Thyroid gland (tissue), 4 donors: ENCODE measurements around the gene COQ10A. TPM values are rescaled to one million over a fixed set of nuclear protein-coding genes. Genes with fewer than 3 reads are reported as not detected.

Source experiments
- DNase-seq, 2 donors: peaks; one replicate each; pipeline ENCODE4 v3.0.0-alpha.2; 2019
- H3K27ac ChIP-seq, 3 donors: fragments of 200-600 bp; sonication (generic); 1 replicate in 2 of 3; 2 replicates in 1 of 3; pipeline ENCODE4 v1.5.1; 2016 to 2019; ENCODE audit warnings: mild to moderate bottlenecking in 1 of 3, moderate library complexity in 1 of 3
- H3K27me3 ChIP-seq: fragments of 200-600 bp; sonication (generic); one replicate; pipeline ENCODE4 v1.5.1; 2019
- H3K36me3 ChIP-seq, 2 donors: fragments of 200-600 bp; sonication (generic); one replicate each; pipeline ENCODE4 v1.5.1; 2016 to 2019
- H3K4me1 ChIP-seq, 2 donors: fragments of 200-600 bp; sonication (generic); one replicate each; pipeline ENCODE4 v1.5.1; 2017 to 2019
- H3K4me3 ChIP-seq, 3 donors: fragments of 200-600 bp; sonication (generic); replicated peaks in 1 of 3; 1 replicate in 2 of 3; 2 replicates in 1 of 3; pipeline ENCODE4 v1.5.1; 2016; ENCODE audit warnings: mild to moderate bottlenecking in 1 of 3
- H3K9me3 ChIP-seq: fragments of 200-600 bp; sonication (generic); one replicate; pipeline ENCODE4 v1.5.1; 2017
- POLR2A ChIP-seq, 2 donors: fragments of 450-650 bp; IDR thresholded peaks; one replicate each; pipeline ENCODE4 v1.6.1; 2017; ENCODE audit warnings: antibody characterized with exemption in 2 of 2, mild to moderate bottlenecking in 2 of 2, moderate library complexity in 1 of 2
- WGBS, 2 donors: methylation state at CpG; one replicate each; pipeline ENCODE4 v1.1.5; 2017; 5-methylcytosine and 5-hydroxymethylcytosine counted together
- intact Hi-C: fragments of 100-400 bp; cut with DNase I; formaldehyde crosslinking; loops from one replicate; pipeline ENCODE4 v1.15.1; 2023
- total RNA-seq, 4 donors: library from RNA; depleted of rRNA; stranded (reverse); fragments of >200 nt; gene quantifications; one replicate each; pipeline ENCODE4 v1.2.3, GENCODE V29; 2016
- TF ChIP-seq, protein P1 (sequence below), 6 experiments: fragments of 200-600 bp in 3 of 6; fragments of 450-650 bp in 3 of 6; sonication (generic) in 3 of 6; IDR thresholded peaks; one replicate each; pipeline ENCODE4 v1.5.1; 2016 to 2019; ENCODE audit warnings: antibody characterized with exemption in 6 of 6, mild to moderate bottlenecking in 2 of 6, inconsistent platforms in 1 of 6, moderate library complexity in 1 of 6

The COQ10A gene
- total RNA-seq, 4 donors from 2014 or later: 11.3 to 28.7 (median 19.7) TPM

DNA sequence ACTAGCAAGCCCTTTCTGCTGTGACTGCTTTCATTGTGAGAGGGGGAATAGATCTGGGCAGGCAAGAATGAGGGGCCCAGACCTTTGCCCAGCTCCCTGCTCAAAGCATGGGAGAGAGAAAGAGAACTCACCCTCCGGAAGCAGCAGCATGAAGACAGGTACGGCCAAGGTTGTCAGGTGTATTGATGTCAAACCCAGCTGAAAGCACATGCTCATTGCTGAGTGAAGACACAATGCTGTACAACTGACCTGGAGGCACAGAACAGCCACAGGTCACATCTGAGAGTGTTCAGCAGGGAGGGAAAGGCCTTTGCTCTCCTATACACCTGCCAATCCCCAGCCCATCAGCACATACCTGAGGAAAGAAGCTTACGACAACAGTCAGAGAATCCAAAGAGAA is 14.1 kb upstream of the COQ10A start:
- H3K9me3 ChIP-seq: no peaks in the 10 kb centered on the region
- H3K27ac ChIP-seq: no peak overlapping the region
- peaks cover 76% of the 10 kb centered on the region in 2 donors for H3K36me3 ChIP-seq
- peaks cover 7 to 14% of the 10 kb centered on the region in 2 donors for H3K4me1 ChIP-seq
- no peak for TF ChIP-seq POLR2A (IDR thresholded peaks at IDR 0.05)
- 88 to 95% methylated on average over 3 of the region's 3 CpGs for WGBS, 2 donors
- intact Hi-C loops: no loop called here
- no peak overlapping the region for H3K4me3 ChIP-seq
- no peaks in the 10 kb centered on the region for H3K27me3 ChIP-seq
- no peak for DNase-seq

DNA sequence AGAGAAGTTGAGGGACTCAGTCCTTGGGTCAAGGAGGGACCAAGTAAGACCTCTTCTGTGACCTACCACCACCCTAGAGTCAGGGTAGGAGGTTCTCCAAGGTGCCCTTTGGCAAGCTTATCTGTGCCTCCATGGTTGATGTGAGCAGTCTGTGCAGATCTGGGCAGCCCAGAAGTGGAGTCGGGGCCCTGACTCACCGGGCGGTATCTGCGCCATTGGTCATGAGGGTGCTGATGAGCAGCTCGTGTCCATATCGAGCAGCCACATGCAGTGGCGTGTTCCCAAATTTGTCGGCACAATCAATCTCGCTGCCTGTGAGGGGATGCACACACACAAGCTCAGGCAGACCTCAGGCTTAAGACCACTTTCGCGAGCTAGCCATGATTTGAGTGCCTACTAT is 13.7 kb upstream of the COQ10A start:
- no peak overlapping the region for H3K4me3 ChIP-seq
- no peak for DNase-seq
- WGBS, 2 donors: 92 to 99% methylated on average over 10 to 11 of the region's 11 CpGs
- peaks cover 7 to 14% of the 10 kb centered on the region in 2 donors for H3K4me1 ChIP-seq
- no peaks in the 10 kb centered on the region for H3K9me3 ChIP-seq
- no peak overlapping the region for H3K27ac ChIP-seq
- TF ChIP-seq POLR2A (IDR thresholded peaks at IDR 0.05): no peak
- TF ChIP-seq, protein P1, sequence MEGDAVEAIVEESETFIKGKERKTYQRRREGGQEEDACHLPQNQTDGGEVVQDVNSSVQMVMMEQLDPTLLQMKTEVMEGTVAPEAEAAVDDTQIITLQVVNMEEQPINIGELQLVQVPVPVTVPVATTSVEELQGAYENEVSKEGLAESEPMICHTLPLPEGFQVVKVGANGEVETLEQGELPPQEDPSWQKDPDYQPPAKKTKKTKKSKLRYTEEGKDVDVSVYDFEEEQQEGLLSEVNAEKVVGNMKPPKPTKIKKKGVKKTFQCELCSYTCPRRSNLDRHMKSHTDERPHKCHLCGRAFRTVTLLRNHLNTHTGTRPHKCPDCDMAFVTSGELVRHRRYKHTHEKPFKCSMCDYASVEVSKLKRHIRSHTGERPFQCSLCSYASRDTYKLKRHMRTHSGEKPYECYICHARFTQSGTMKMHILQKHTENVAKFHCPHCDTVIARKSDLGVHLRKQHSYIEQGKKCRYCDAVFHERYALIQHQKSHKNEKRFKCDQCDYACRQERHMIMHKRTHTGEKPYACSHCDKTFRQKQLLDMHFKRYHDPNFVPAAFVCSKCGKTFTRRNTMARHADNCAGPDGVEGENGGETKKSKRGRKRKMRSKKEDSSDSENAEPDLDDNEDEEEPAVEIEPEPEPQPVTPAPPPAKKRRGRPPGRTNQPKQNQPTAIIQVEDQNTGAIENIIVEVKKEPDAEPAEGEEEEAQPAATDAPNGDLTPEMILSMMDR (IDR thresholded peaks at IDR 0.05): no peak
- H3K36me3 ChIP-seq: peaks cover 71% of the 10 kb centered on the region in 2 donors
- H3K27me3 ChIP-seq: no peaks in the 10 kb centered on the region
- intact Hi-C loops: no loop called here

DNA sequence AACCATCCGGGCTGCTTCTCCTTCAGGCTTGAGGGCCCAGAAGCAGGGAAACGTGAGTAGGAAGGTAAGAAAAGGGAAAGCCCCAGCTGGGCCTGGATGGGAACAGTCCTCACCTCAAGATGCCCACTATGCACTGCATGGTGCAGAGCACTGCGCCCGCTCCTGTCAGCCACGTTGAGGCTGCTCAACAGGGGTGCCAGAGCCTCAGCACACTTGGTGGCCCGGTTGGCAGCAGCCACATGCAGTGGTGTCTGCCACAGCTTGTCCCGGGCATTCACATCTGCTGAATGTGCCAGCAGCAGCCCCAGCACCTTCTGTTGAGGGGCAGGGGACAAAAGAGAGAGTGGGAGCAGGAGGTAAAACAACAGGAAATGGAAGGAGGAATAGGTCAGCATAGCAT is 11.1 kb upstream of the COQ10A start:
- Histone ChIP-seq H3K27ac (no peak overlapping the region), H3K36me3 (peaks cover 47 to 48% of the 10 kb centered on the region in 2 donors), H3K27me3 (no peaks in the 10 kb centered on the region), H3K4me1 (peaks cover 10 to 20% of the 10 kb centered on the region in 2 donors), H3K4me3 (no peak overlapping the region), H3K9me3 (no peaks in the 10 kb centered on the region)
- no peak for DNase-seq
- intact Hi-C loops: no loop called here
- 72 to 79% methylated on average over 7 of the region's 7 CpGs for WGBS, 2 donors
- TF ChIP-seq POLR2A (IDR thresholded peaks at IDR 0.05): no peak
- TF ChIP-seq, protein P1 (IDR thresholded peaks at IDR 0.05): no peak

DNA sequence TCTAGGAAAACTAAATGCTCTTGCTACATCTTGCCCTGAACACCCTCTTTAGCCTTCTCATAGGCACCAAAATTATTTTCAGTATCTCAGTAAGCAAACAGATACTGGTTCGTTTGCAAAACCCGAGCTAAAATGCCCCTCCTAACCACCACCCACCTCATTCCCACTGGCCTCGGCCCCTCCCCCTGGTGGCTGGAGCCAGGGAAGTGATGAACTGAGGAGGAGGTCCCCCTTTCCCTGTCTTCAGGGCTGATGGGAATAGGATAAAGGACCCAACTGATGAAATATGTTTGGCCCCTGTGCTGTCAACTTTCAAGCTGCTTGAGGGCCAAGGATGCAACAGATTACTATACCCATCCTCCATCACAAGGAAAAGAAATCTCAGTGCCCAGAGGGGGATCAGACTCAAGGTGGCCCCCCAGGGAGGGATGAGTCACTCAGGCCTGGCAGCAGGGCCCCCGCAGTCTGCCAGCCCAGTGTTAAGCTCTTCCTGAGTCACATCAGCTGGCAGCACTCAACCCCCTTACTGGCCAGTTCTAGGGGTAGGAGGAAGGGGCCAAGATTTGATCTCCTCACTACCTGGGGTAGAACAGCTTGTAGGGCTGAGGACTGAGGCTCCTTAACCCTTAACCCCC is 10.3 kb upstream of the COQ10A start:
- H3K36me3 ChIP-seq: peaks cover 42 to 43% of the 10 kb centered on the region in 2 donors

DNA sequence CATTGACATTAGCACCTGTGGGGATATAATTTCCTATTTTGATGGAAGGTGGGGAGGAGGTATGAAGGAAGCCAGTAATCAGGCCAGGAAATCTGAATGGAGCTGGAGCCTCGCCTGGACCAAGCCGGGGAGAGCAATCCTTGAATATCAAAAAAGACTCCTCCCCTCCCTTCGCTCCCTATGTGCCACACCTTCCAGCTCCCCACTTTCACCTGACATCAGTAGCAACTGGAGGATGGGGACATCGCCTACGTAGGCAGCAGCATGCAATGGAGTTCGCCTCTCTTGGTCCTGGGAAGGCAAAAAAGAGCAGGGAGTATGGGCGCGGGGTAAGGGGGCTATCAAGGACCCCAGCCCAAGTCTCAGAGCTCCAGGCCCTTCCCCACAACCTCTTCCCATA is 9.7 kb upstream of the COQ10A start:
- WGBS, 2 donors: 67% methylated on average over 8 of the region's 8 CpGs

More for the DNA sequence above, 10.3 kb upstream of the COQ10A start:
- H3K4me3 ChIP-seq: no peak overlapping the region
- no peaks in the 10 kb centered on the region for H3K27me3 ChIP-seq
- TF ChIP-seq, protein P1 (IDR thresholded peaks at IDR 0.05): no peak
- no peak for TF ChIP-seq POLR2A (IDR thresholded peaks at IDR 0.05)
- no peak overlapping the region for H3K27ac ChIP-seq
- intact Hi-C loops: no loop called here
- 44 to 47% methylated on average over 4 of the region's 4 CpGs for WGBS, 2 donors
- DNase-seq: no peak
- H3K9me3 ChIP-seq: no peaks in the 10 kb centered on the region
- peaks cover 10 to 20% of the 10 kb centered on the region in 2 donors for H3K4me1 ChIP-seq

More for the DNA sequence above, 9.7 kb upstream of the COQ10A start:
- Histone ChIP-seq H3K4me1 (peaks cover 10 to 20% of the 10 kb centered on the region in 2 donors), H3K27ac (no peak overlapping the region), H3K36me3 (peaks cover 36 to 38% of the 10 kb centered on the region in 2 donors), H3K4me3 (peak overlapping the region in 2 of 3 donors; percentile 67 to 92), H3K9me3 (no peaks in the 10 kb centered on the region), H3K27me3 (no peaks in the 10 kb centered on the region)
- TF ChIP-seq, protein P1 (IDR thresholded peaks at IDR 0.05): no peak
- TF ChIP-seq POLR2A (IDR thresholded peaks at IDR 0.05): no peak
- DNase-seq: no peak
- intact Hi-C loops: no loop called here
